Ascending aorta (tissue), 2 donors: ENCODE results near the gene METTL22. TPM values are rescaled to one million over a fixed set of nuclear protein-coding genes. Genes with fewer than 3 reads are reported as not detected.

Experiments used
- DNase-seq, 2 donors: peaks; one replicate each; pipeline ENCODE4 v3.0.0-alpha.2; 2019; ENCODE audit warnings: low spot score in 2 of 2
- H3K27ac ChIP-seq, 2 donors: fragments of 200-600 bp; sonication (generic); one replicate each; pipeline ENCODE4 v1.5.1; 2016 to 2017; ENCODE audit warnings: mild to moderate bottlenecking in 1 of 2
- H3K27me3 ChIP-seq: fragments of 200-600 bp; sonication (generic); one replicate; pipeline ENCODE4 v1.5.1; 2017
- H3K36me3 ChIP-seq, 2 donors: fragments of 200-600 bp; sonication (generic); one replicate each; pipeline ENCODE4 v1.5.1; 2016
- H3K4me1 ChIP-seq, 2 donors: fragments of 200-600 bp; sonication (generic); one replicate each; pipeline ENCODE4 v1.5.1; 2016 to 2017; ENCODE audit warnings: mild to moderate bottlenecking in 1 of 2
- H3K4me3 ChIP-seq, 2 donors: fragments of 200-600 bp; sonication (generic); one replicate each; pipeline ENCODE4 v1.5.1; 2016 to 2017; ENCODE audit warnings: mild to moderate bottlenecking in 1 of 2
- H3K9me3 ChIP-seq, 2 donors: fragments of 200-600 bp; sonication (generic); one replicate each; pipeline ENCODE4 v1.5.1; 2016
- intact Hi-C: fragments of 100-400 bp; cut with DNase I; formaldehyde crosslinking; loops from one replicate; pipeline ENCODE4 v1.15.1; 2023
- total RNA-seq: library from RNA; depleted of rRNA; stranded (reverse); fragments of >200 nt; gene quantifications from one replicate; pipeline ENCODE4 v1.1.0, GENCODE V29; 2016
- TF ChIP-seq, protein P1 (sequence below), 3 experiments: fragments of 200-600 bp in 2 of 3; fragments of 450-650 bp in 1 of 3; sonication (generic) in 2 of 3; IDR thresholded peaks; one replicate each; pipeline ENCODE4 v1.5.1; 2016 to 2019; ENCODE audit warnings: antibody characterized with exemption in 3 of 3, mild to moderate bottlenecking in 1 of 3, moderate library complexity in 1 of 3

The METTL22 gene
- total RNA-seq, 1 donor from 2014 or later: 31.7 TPM

DNA sequence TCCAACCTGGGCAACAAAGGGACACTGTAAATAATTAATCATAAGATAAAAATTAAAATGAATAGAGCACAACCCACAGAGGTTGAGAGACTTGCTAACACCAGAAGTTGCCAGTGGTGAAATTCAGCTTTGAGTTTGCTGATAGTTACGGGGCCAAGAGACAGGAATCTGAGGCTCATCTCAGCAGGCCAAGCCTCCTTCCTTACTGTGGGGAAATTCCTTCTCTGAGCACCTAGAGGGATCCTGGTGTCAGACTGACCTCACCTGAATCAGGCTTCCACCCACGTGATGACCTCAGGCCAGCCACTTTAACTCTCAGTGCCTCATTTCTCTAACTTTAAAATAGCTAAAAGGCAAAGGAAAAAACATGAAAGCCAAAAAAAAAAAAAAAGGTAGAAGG, 57.7 kb downstream of the METTL22 start:
- Histone ChIP-seq H3K36me3 (no peaks in the 10 kb centered on the region), H3K4me3 (no peak overlapping the region), H3K27ac (no peak overlapping the region), H3K4me1 (peaks cover 0 to 11% of the 10 kb centered on the region in 2 donors), H3K27me3 (no peaks in the 10 kb centered on the region), H3K9me3 (no peaks in the 10 kb centered on the region)
- intact Hi-C loops: no loop called here
- no peak for DNase-seq
- TF ChIP-seq, protein P1, sequence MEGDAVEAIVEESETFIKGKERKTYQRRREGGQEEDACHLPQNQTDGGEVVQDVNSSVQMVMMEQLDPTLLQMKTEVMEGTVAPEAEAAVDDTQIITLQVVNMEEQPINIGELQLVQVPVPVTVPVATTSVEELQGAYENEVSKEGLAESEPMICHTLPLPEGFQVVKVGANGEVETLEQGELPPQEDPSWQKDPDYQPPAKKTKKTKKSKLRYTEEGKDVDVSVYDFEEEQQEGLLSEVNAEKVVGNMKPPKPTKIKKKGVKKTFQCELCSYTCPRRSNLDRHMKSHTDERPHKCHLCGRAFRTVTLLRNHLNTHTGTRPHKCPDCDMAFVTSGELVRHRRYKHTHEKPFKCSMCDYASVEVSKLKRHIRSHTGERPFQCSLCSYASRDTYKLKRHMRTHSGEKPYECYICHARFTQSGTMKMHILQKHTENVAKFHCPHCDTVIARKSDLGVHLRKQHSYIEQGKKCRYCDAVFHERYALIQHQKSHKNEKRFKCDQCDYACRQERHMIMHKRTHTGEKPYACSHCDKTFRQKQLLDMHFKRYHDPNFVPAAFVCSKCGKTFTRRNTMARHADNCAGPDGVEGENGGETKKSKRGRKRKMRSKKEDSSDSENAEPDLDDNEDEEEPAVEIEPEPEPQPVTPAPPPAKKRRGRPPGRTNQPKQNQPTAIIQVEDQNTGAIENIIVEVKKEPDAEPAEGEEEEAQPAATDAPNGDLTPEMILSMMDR (IDR thresholded peaks at IDR 0.05): no peak

DNA sequence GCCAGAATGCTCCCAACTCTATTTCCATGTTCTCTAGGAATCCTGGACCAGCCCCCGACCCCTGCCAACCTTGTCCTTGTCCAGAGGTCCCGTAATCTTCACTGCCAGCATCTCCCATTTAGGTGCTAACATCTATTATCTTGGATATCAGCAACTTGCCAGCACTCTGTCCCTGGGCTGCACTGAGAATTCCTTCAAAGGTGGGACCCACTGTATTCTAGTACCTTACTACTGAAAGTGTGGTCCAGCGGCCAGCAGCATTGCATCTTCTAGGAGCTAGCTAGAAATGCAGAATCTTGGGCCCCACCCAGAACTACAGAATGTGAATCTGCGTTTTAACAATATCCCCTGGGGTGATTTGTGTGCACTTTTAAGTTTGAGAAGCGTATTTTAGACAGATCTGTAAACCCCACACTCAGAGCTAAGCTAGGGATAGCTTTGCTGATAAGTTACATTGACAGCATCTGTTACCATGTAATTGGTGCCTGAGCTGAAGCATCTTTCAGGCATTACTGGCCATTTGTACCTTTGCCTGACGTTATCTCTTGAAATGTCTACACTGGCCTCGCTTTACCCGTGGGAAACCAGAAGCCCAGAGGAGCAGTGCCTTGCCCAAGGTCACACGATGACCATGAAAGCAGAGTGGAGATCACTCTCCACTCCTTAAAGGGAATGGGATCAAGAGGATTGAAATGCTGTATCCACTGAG, 61.2 kb downstream of the METTL22 start:
- no peak overlapping the region for H3K27ac ChIP-seq
- no peaks in the 10 kb centered on the region for H3K9me3 ChIP-seq
- H3K36me3 ChIP-seq: no peaks in the 10 kb centered on the region
- TF ChIP-seq, protein P1 (IDR thresholded peaks at IDR 0.05): no peak
- H3K4me1 ChIP-seq: no peaks in the 10 kb centered on the region
- H3K27me3 ChIP-seq: no peaks in the 10 kb centered on the region
- H3K4me3 ChIP-seq: no peak overlapping the region
- intact Hi-C loops: no loop called here
- DNase-seq: no peak

DNA sequence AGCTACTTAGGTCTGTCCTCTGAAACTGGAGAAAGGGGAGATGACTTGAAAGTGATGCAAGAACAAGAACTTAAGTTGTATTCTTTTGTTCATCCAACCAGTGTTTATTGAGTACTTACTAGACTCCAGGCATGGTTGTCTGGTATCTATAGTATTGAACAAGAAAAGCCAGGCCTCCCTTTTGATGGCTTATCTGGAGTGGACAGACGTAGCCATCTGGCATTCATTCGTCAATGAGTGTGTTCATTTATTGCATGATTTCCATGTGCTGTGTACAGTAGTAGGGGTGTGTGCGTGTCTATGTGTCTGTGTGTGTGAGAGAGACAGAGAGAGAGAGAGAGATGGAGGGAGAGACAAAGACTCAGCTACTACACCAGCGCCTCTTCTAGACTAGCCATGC, 62.1 kb downstream of the METTL22 start:
- Histone ChIP-seq H3K9me3 (no peaks in the 10 kb centered on the region), H3K27me3 (no peaks in the 10 kb centered on the region), H3K36me3 (no peaks in the 10 kb centered on the region), H3K4me1 (no peaks in the 10 kb centered on the region), H3K4me3 (no peak overlapping the region), H3K27ac (no peak overlapping the region)
- no peak for DNase-seq
- TF ChIP-seq, protein P1 (IDR thresholded peaks at IDR 0.05): no peak
- intact Hi-C loops: no loop called here

GRCh38 chr16:8685617-8686016, 64.1 kb downstream of the METTL22 start:
- H3K4me1 ChIP-seq: no peaks in the 10 kb centered on the region
- H3K27ac ChIP-seq: no peak overlapping the region
- TF ChIP-seq, protein P1 (IDR thresholded peaks at IDR 0.05): no peak
- no peaks in the 10 kb centered on the region for H3K27me3 ChIP-seq
- no peaks in the 10 kb centered on the region for H3K36me3 ChIP-seq
- intact Hi-C loops: no loop called here
- H3K4me3 ChIP-seq: no peak overlapping the region
- no peak for DNase-seq
- H3K9me3 ChIP-seq: peaks cover 5 to 12% of the 10 kb centered on the region in 2 donors

DNA sequence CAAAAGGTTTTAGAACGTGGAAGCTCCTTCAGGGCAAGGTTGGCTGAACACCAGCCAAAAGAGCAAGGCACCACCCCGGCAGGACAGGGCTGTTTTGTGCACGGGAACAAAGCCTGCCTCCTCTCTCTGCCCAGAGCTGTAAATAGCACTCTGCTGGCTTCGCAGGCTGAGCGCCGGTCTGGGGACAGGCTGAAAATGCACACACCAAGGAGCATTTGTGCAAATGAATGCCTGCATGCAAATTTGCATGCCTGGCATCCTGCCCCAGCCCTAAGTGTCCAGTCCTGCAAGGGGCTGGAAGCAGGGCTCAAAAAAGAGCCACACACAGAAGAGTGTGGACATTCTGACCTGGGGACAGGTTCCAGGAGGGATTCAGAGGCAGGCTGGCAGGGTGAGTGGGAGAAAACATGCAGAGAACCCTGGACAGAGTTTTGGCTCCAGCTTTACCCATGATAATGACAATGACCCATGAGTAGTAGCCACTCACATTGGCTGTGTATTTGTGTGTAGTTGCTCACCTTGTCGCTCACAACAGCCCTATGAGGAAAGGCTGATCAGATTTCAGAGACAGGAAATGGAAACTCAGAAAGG, 64.6 kb downstream of the METTL22 start:
- Histone ChIP-seq H3K9me3 (peaks cover 5 to 12% of the 10 kb centered on the region in 2 donors), H3K36me3 (no peaks in the 10 kb centered on the region), H3K27me3 (no peaks in the 10 kb centered on the region), H3K4me3 (no peak overlapping the region), H3K27ac (no peak overlapping the region), H3K4me1 (no peaks in the 10 kb centered on the region)
- DNase-seq: no peak
- TF ChIP-seq, protein P1 (IDR thresholded peaks at IDR 0.05): no peak
- intact Hi-C loops: no loop called here
